Heart left ventricle (tissue), 16 donors: ENCODE measurements around the gene SENP5. TPM values are rescaled to one million over a fixed set of nuclear protein-coding genes. Genes with fewer than 3 reads are reported as not detected.
"Not testable (repeated sequence)": the region's sequence is repeated elsewhere in the genome, so short reads cannot be mapped to it uniquely, and the experiment has no call there.

Experiments used
- ATAC-seq, 4 donors: fragments of 200-7000 bp; cut with Tn5 transposase; one replicate each; pipeline ENCODE4 v1.9.1; 2020 to 2022; ENCODE audit warnings: moderate library complexity in 4 of 4, mild to moderate bottlenecking in 3 of 4, moderate number of reproducible peaks in 1 of 4
- DNase-seq, 5 donors: peaks; one replicate each; pipeline ENCODE4 v3.0.0-alpha.2; 2020
- H3K27ac ChIP-seq, 12 donors: fragments of 200-600 bp; sonication (generic) in 4 of 12; one replicate each; pipeline versions ENCODE4 v1.5.0 to v1.8.0; 2016 to 2022; ENCODE audit warnings: mild to moderate bottlenecking in 2 of 12
- H3K27me3 ChIP-seq, 9 donors: fragments of 200-600 bp; sonication (generic) in 2 of 9; one replicate each; pipeline versions ENCODE4 v1.5.1 to v1.8.0; 2016 to 2022; ENCODE audit warnings: mild to moderate bottlenecking in 3 of 9
- H3K36me3 ChIP-seq, 9 donors: fragments of 200-600 bp; sonication (generic) in 2 of 9; one replicate each; pipeline versions ENCODE4 v1.5.0 to v1.8.0; 2018 to 2022; ENCODE audit warnings: mild to moderate bottlenecking in 2 of 9
- H3K4me1 ChIP-seq, 12 donors: fragments of 200-600 bp; sonication (generic) in 4 of 12; one replicate each; pipeline versions ENCODE4 v1.5.0 to v1.8.0; 2016 to 2022; ENCODE audit warnings: mild to moderate bottlenecking in 3 of 12
- H3K4me3 ChIP-seq, 12 donors: fragments of 200-600 bp; sonication (generic) in 4 of 12; one replicate each; pipeline versions ENCODE4 v1.5.0 to v1.8.0; 2017 to 2022; ENCODE audit warnings: mild to moderate bottlenecking in 9 of 12, moderate library complexity in 4 of 12
- H3K9me3 ChIP-seq, 12 donors: fragments of 200-600 bp; sonication (generic) in 4 of 12; one replicate each; pipeline versions ENCODE4 v1.5.0 to v1.8.0; 2016 to 2022; ENCODE audit warnings: mild to moderate bottlenecking in 1 of 12
- CTCF ChIP-seq, 12 donors: fragments of 200-600 bp; sonication (generic) in 4 of 12; IDR thresholded peaks; one replicate each; pipeline versions ENCODE4 v1.5.0 to v1.8.0; 2018 to 2022; ENCODE audit warnings: antibody characterized with exemption in 12 of 12, mild to moderate bottlenecking in 5 of 12
- POLR2A ChIP-seq, 2 donors: fragments of 450-650 bp; IDR thresholded peaks; one replicate each; pipeline ENCODE4 v1.6.1; 2017; ENCODE audit warnings: antibody characterized with exemption in 2 of 2, mild to moderate bottlenecking in 2 of 2, moderate library complexity in 2 of 2
- WGBS, 4 donors: extraction: QIAGEN DNeasy Blood & Tissue Kit in 2 of 4; methylation state at CpG; one replicate each; pipeline versions ENCODE4 v1.1.5 to v1.1.7; 2013 to 2018; 5-methylcytosine and 5-hydroxymethylcytosine counted together
- intact Hi-C, 10 donors: fragments of 100-400 bp; cut with DNase I; formaldehyde crosslinking; loops; one replicate each; pipeline versions ENCODE4 v1.11.1 to v1.14.2; 2022
- polyA plus RNA-seq, 2 donors: library from polyadenylated mRNA; stranded (reverse); fragments of 200-250 nt; gene quantifications; one replicate each; pipeline ENCODE4 v1.2.3, GENCODE V29; 2013
- total RNA-seq, 9 donors: library from RNA; depleted of rRNA in 2 of 9; stranded (reverse); fragments of >200 nt in 2 of 9; fragmentation: NEBNext Ultra II Directional in 3 of 9; extraction: Animal tissue kit (Norgen Biotek cat#: 25700) in 3 of 9; gene quantifications; one replicate each; pipeline versions ENCODE4 v1.1.0 to v1.2.4, GENCODE V29; 2016 to 2023
- donor health status: ischemic (EF 13 %, LVEDD 7.1; RV severe dilation, severe dysfunction).
- donor health status: healthy with polysubstance abuse.
- donor health status: DM: no; HTN: yes; CAD: no.
- donor health status: DM: no; HTN: no; CAD: no.
- donor health status: ischemic (EF 25% LVEDD 6.9; RV normal size, moderate dysfunction).
- donor health status: ischemic (EF 25% LVEDD 5.7; RV mildly dilated, moderate dysfunction).
- donor health status: healthy.
- donor health status: DM: yes; HTN: yes; CAD: no.
- donor health status: ischemic (EF 35%, LVEDD 5.7; RV mildly dilated, moderate dysfunction).
- donor health status: nonischemic (EF 11% LVEDD 7.7; RV severe dilation, severe dysfunction).
- donor health status: DM: yes; HTN: yes; CAD: no.
- donor health status: PGD.
- donor health status: ischemic (EF 29% LVEDD 5.4; RV normal size, mild dysfunction).
- donor health status: nonischemic (EF 23%, LVEDD 6.1; RV moderate dilation, normal function).

The SENP5 gene
- total and polyA plus RNA-seq, 11 donors = 7.0 to 28.5 (median 22.0) TPM

- 0% methylated on average over 2 to 25 of the region's 25 CpGs for WGBS, 4 donors
- Histone ChIP-seq H3K9me3 (no peaks in the 10 kb centered on the region), H3K4me1 (peaks cover 4 to 38% (median 22%) of the 10 kb centered on the region in 12 donors), H3K4me3 (peak overlapping the region; percentile 70 to 100 (median 96)), H3K27ac (peak overlapping the region; percentile 63 to 98 (median 91)), H3K36me3 (peaks cover 0 to 38% (median 24%) of the 10 kb centered on the region in 9 donors), H3K27me3 (no peaks in the 10 kb centered on the region)
- DNase-seq (peak in 1 of 5 donors; percentile 39), ATAC-seq (peak in 1 of 4 donors; percentile 11)
- TF ChIP-seq CTCF (IDR thresholded peaks at IDR 0.05) (no peak), POLR2A (IDR thresholded peaks at IDR 0.05) (no peak)
- intact Hi-C loops = loop anchor here in 6 of 10 donors (1.0 to 10.0 kb wide), 5 partner anchors 26 to 208 kb away; partner anchors contain the start of genes SENP5 (in 6 of the 6), PIGZ (in 2 of the 6) and PAK2 (in 1 of the 6)
Measured at GRCh38 chr3:196942915-196943277, 75.2 kb downstream of the SENP5 start.

DNA sequence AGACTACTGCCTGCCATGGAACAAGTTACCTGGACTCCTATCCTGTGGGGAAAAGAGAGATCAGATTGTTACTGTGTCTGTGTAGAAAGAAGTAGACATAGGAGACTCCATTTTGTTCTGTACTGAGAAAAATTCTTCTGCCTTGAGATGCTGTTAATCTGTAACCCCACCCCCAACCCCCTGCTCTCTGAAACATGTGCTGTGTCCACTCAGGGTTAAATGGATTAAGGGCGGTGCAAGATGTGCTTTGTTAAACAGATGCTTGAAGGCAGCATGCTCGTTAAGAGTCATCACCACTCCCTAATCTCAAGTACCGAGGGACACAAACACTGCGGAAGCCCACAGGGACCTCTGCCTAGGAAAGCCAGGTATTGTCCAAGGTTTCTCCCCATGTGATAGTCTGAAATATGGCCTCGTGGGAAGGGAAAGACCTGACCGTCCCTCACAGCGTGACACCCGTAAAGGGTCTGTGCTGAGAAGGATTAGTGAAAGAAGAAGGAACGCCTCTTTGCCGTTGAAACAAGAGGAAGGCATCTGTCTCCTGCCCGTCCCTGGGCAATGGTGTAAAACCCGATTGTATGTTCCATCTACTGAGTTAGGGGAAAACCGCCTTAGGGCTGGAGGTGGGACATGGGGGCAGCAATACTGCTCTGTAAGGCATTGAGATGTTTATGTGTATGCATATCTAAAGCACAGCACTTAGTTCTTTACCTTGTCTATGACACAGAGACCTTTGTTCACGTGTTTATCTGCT lies 76.5 kb downstream of the SENP5 start:
- H3K27ac ChIP-seq, H3K9me3 ChIP-seq, H3K27me3 ChIP-seq, DNase-seq, ATAC-seq: not testable (repeated sequence)
- Histone ChIP-seq H3K36me3 (peaks cover 0 to 25% (median 10%) of the 10 kb centered on the region in 9 donors), H3K4me1 (peaks cover 4 to 38% (median 22%) of the 10 kb centered on the region in 12 donors), H3K4me3 (peak overlapping the region in 3 of 12 donors; percentile 70 to 95 (median 92))
- intact Hi-C loops = loop anchor here in 4 of 10 donors (5.0 to 10.0 kb wide), 2 partner anchors 77 to 209 kb away; partner anchors contain the start of genes SENP5 (in 3 of the 4) and PAK2 (in 1 of the 4)
- WGBS, 4 donors = 70 to 76% (median 73%) methylated on average over 14 of the region's 14 CpGs

- Histone ChIP-seq H3K27me3 (no peaks in the 10 kb centered on the region), H3K4me1 (peaks cover 3 to 18% (median 10%) of the 10 kb centered on the region in 12 donors), H3K36me3 (peaks cover 0 to 20% (median 8%) of the 10 kb centered on the region in 9 donors), H3K27ac (no peak overlapping the region), H3K4me3 (no peak overlapping the region), H3K9me3 (no peaks in the 10 kb centered on the region)
- WGBS, 4 donors = 83 to 90% (median 87%) methylated on average over 10 of the region's 10 CpGs
- no peak for DNase-seq
- ATAC-seq = no peak
- intact Hi-C loops = loop anchor here in 1 of 10 donors (10.0 kb wide), 1 partner anchor 212 kb away; the partner anchor contains the start of gene PAK2
- TF ChIP-seq POLR2A (IDR thresholded peaks at IDR 0.05) (no peak), CTCF (IDR thresholded peaks at IDR 0.05) (no peak)
Measured at GRCh38 chr3:196947136-196947859, 79.6 kb downstream of the SENP5 start.

DNA sequence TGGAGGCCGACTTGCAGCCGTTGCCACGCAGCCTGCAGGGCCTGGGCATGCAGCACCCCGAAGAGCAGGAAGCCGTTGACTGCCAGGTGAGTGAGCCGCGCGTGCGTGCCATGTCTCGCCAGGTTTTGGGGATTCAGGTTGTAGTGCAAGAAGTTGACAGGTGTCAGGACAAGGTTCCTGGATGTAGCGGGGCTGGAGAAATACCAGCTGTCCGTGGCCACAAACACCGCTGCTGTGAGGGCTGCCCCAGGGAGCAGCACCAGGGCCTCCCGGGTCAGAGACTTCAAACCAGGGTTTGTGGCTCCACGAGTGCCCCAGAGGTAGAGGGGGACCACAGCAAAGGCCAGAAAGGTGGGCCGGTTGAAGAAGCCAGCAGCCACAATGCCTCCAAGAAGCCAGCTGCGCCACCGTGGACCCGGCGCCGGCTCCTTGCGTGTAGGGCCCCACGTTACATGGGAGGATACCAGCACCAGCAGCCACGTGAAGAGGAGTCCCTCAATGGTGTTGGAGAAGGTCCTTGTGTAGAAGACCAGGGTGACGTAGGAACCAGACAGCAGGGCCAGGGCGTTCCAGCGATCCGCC lies 80.2 kb downstream of the SENP5 start:
- H3K27ac ChIP-seq = no peak overlapping the region
- H3K4me3 ChIP-seq = no peak overlapping the region
- 82 to 91% (median 88%) methylated on average over 15 to 28 of the region's 28 CpGs for WGBS, 4 donors
- H3K4me1 ChIP-seq = peaks cover 3 to 17% (median 9%) of the 10 kb centered on the region in 12 donors
- TF ChIP-seq POLR2A (IDR thresholded peaks at IDR 0.05) (no peak), CTCF (IDR thresholded peaks at IDR 0.05) (no peak)
- intact Hi-C loops = loop anchor here in 1 of 10 donors (10.0 kb wide), 1 partner anchor 213 kb away; the partner anchor contains the start of gene PAK2
- no peaks in the 10 kb centered on the region for H3K9me3 ChIP-seq
- ATAC-seq = no peak
- H3K27me3 ChIP-seq = no peaks in the 10 kb centered on the region
- DNase-seq = no peak
- H3K36me3 ChIP-seq = peaks cover 0 to 20% (median 8%) of the 10 kb centered on the region in 9 donors
